Head of caudate nucleus (tissue), 42 donors: ENCODE measurements around the gene FGF8.

ENCODE experiments used
- DNase-seq, 42 donors: peaks; one replicate each; pipeline versions ENCODE4 v3.0.0 to v3.0.0-alpha.2; 2020 to 2021; ENCODE audit warnings: mixed read lengths in 7 of 42
- intact Hi-C: fragments of 100-400 bp; cut with DNase I; formaldehyde crosslinking; loops from one replicate; pipeline ENCODE4 v1.15.0; 2022

FGF8 gene

DNA sequence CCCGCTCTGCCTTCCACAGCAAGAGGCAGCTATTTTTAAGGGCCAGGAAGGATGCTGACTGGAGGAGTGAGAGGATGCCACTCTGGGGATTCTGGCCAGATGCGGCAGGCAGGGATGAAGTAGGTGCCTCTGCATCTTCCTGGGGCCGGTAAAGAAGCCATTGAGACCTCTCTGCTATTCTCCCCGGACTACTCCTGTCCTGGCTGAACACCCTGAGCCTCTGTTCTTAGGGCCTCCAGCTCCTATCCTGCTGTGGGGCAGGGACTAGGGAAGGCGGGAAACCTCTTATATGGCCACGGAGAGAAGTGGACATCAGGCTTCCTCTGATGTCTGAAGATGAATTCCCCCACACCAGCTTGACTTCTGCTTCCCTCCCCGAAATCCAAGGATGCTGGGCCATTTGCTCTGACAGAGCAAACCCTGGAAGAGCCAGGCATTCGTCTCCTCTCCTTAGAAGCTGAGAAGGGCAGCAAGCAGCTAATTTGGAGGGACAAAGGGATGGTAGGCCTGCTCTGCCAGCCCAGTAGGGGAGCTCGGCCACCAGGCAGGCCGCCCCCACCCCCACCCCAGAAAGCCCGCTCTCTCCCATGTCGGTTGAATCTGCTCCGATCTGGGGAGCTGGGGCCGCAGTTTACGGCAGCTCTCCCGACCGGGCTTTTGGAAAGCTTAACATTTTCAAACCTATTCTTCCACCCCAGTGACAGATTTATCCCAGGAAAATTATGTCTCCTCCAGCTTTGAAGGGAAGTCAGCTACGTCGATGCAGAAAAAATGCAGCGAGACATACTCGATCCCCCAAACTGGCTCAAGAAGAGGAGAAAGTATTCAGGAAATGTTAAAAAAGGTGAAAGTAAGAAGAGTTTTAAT, 2.8 kb downstream of the FGF8 start:
- DNase-seq: peak in 1 of 42 donors; percentile 20
- intact Hi-C loops: no loop called here

DNA sequence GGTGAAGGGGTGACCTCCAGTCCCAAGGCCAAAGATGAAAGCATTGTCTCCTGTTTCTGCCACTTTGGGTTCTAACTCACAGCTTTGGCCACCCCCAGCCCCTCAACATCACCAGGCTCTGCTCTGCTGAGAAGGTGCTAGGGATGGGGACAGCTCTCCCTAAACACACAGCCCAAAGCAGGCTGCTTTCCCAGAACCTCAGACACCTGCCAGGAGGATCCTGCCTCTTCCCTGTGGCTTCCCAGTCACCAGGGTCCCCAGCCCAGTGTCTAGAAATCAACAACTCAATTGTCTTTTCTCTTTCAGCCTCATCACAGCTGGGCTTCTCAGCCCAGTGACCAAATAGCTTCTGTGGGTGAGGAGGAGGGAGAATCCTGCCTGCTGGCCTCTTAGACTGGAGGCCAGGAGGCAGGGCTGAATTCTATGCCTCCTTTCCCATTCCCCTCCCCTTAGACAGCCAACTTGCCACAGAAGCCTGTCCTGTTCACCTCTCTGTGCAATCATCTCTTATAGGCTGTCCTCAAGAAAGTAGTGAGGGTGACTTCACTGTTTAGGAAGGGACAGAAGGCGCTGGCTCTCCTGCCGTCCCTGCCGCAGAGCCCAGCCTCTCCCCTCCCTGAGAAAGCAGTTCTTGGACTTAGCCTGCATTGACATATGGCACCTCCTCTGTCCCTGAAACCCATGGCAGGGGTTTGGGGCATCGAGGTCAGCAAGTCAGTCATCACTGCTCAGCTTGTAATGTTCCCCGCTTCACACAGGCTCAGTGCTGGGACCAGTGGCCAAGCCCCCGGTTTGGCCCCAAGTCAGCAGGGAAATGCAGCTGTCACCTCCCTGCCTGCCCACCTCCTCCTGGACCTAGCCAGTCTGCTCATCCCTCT, 3.7 kb downstream of the FGF8 start:
- intact Hi-C loops: no loop called here
- DNase-seq: peak in 4 of 42 donors; percentile 3 to 23 (median 8)

DNA sequence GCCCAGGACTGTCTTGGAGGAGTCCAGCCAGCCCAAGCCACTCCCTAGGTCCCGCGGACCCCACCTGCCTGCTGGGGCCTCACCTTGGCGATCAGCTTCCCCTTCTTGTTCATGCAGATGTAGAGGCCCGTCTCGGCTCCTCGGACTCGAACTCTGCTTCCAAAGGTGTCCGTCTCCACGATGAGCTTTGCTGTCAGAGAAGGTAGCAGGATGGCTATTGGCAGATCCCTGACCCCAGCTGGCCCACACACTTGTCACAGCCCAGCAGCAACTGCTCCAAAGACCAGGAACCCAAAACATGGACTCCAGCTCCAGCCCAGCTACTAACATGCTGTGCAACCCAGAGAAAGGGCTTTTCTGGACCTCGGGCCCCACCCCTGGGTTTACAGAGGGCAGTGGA, 4.5 kb downstream of the FGF8 start:
- DNase-seq: peak in 1 of 42 donors; percentile 23
- intact Hi-C loops: no loop called here

GRCh38 chr10:101770331-101771215, 5.3 kb downstream of the FGF8 start:
- DNase-seq: peak in 2 of 42 donors; percentile 12 to 27
- intact Hi-C loops: no loop called here

DNA sequence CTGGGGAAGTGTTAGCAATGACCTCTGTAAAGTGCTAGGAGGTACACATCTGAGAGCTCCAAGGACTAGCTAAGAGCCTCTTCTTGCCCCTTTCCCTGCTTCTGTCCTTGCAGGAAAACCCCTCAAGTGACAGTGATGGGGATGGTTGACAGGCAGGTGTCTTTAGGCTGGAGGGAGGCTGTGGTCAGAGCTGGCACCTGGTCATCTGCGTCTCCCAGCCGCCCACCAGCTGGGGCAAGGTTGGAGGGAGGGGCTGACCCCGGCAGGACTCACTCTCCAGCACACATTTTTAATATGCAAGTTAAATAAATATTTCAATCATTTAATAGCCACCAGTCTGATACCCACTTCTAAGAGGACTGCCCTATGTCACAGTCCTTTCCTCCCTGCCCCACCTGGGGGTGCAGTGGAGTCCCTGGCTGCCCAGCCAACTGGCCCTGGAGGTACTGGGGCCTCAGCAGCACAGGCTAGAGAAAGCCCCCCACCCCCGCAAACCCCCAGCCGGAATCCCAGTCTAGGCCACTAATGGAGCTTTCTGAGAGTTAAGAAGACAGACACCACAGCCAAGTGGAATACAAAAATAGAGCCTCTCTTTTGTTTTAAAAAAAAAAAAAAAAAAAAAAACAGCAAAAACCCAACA, 6.3 kb downstream of the FGF8 start:
- intact Hi-C loops: no loop called here
- DNase-seq: peak in 4 of 42 donors; percentile 3 to 18 (median 11)

DNA sequence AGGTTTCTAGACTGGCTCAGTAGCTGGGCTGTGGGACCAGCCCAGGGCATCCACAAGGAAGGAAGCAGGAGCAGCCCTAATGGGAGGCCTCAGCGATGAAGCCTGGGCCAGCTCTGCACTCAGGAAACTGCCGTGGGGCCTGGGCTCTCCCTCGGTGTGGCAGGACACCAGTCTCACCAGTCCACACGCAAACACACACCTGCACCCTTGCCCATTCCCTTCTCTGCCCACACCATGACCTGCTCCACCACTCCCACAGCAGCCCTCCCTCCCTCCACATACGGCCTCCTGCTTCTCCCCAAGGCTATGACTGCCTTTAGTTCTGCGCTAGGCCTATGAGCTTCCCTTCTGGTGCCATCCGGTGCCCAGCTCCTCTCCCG, 7.1 kb downstream of the FGF8 start:
- intact Hi-C loops: no loop called here
- peak in 1 of 42 donors; percentile 22 for DNase-seq

GRCh38 chr10:101767966-101768790, 7.7 kb downstream of the FGF8 start:
- intact Hi-C loops: no loop called here
- DNase-seq: peak in 2 of 42 donors; percentile 4 to 10

DNA sequence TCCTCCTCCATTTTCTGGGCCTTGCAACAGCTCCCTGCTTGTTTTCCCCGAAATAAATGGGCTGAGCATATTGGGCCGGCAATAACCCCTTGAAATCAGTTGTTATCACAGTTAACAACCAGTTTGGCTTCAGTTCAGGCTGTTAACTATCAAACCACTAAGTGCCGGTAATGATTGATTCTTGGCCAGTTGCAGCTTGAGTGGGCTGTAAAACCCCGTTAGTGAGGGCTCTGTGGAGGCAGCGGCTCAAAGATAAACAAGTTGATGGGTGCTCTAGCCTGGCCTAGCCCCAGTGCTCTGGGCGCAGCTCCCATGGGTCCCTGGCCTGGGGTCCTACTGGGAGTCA, 8.3 kb downstream of the FGF8 start:
- intact Hi-C loops: no loop called here
- DNase-seq: no peak

GRCh38 chr10:101766753-101767599, 8.9 kb downstream of the FGF8 start:
- DNase-seq: peak in 1 of 42 donors; percentile 11

DNA sequence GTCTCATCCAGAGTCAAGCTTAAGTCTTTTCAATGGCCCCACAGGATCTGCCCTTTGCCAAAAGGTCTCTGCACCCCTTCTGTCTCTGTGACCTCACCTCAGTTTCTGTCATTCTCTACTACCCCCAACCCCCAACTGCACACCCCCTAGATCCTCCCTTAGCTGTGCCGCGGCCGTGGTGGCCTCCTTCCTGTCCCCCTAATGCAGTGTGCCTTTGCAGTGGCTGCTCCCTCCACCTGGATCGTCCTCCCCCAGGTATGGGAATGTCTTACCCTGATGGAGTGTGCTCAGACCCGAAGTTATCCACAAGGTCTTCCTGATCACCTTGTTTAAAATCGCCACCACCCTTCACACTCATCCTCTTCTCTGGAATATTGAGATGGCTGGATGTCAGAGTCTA, 9.6 kb downstream of the FGF8 start:
- intact Hi-C loops: no loop called here
- no peak for DNase-seq

More at GRCh38 chr10:101766753-101767599, 8.9 kb downstream of the FGF8 start:
- intact Hi-C loops: no loop called here

GRCh38 chr10:101763141-101763846, 12.6 kb downstream of the FGF8 start:
- no peak for DNase-seq

DNA sequence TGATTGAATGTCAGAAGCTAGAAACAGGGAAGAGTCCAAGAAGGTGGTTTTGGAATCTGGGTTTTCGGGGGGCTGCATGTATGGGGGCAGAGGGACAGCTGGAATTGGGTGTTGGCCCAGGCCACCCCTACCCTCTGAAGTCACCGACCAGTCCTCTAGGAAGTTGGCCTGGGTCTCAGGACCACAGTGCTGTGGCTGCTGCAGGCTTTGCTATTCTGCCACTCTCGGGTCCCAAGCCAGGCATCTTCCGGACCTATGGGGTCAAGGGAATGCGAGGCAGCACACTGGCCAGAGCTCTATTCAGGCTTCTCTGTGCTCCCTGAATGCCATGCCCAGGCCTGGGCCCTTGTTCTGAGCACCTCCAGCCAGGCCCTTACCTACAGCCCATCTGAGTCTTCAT, 13.2 kb downstream of the FGF8 start:
- no peak for DNase-seq
- intact Hi-C loops: no loop called here

More at GRCh38 chr10:101763141-101763846, 12.6 kb downstream of the FGF8 start:
- intact Hi-C loops: no loop called here

GRCh38 chr10:101761226-101761625, 14.7 kb downstream of the FGF8 start:
- intact Hi-C loops: no loop called here
- no peak for DNase-seq

GRCh38 chr10:101760510-101760909, 15.4 kb downstream of the FGF8 start:
- no peak for DNase-seq
- intact Hi-C loops: no loop called here

DNA sequence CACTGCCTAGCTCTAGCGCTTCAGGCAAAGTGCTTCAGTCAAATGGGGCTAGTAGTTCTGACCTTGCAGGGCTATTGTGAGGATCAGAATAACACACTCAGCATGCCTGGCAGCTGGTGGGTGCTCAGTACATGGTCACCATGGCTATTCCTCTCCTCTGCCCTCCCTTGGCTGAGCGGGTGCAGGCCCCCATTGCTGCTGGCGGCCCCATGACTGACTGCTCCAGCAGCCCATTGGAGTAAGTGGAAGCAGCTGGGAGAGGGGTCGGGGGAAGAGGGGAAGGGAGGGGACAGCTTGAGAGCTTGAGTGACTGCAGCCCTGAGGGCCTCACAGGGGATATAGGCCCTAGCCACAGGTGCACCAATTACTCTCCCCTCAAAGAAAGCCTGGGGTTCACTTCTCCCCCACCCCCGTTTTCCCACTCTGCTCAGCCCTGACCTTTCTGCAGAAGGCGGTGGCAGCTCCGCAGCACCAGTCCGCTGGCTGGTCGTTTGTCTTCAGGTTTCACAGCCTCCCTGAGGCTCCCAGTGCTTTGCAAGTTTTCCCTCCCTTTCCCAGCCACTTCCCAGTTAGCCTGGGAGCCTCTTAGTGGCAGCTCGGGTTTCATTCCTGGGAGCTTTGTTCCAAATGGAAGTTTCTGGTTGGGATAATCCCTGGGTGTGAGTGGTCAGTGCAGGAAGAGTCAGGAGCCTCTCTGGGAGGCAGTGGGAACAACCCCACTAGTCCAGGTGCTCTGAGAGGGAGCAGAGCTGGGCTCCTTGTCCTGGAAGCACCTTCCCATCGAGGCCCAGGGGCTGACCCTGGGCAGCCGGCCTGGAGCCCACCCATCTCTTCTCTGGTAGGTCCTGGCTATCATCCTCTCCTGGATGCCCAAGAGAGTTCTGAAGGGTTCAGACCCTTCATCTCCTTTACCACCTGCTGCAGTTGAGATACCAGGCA, 16.3 kb downstream of the FGF8 start:
- intact Hi-C loops: no loop called here
- DNase-seq: no peak
